Nucleus accumbens (tissue), 56 donors: ENCODE data around the gene PLA2G4C.

Source experiments
- DNase-seq, 56 donors: peaks; one replicate each; lab custom pipeline; 2025; lab: John Stamatoyannopoulos, UW

PLA2G4C gene

DNA sequence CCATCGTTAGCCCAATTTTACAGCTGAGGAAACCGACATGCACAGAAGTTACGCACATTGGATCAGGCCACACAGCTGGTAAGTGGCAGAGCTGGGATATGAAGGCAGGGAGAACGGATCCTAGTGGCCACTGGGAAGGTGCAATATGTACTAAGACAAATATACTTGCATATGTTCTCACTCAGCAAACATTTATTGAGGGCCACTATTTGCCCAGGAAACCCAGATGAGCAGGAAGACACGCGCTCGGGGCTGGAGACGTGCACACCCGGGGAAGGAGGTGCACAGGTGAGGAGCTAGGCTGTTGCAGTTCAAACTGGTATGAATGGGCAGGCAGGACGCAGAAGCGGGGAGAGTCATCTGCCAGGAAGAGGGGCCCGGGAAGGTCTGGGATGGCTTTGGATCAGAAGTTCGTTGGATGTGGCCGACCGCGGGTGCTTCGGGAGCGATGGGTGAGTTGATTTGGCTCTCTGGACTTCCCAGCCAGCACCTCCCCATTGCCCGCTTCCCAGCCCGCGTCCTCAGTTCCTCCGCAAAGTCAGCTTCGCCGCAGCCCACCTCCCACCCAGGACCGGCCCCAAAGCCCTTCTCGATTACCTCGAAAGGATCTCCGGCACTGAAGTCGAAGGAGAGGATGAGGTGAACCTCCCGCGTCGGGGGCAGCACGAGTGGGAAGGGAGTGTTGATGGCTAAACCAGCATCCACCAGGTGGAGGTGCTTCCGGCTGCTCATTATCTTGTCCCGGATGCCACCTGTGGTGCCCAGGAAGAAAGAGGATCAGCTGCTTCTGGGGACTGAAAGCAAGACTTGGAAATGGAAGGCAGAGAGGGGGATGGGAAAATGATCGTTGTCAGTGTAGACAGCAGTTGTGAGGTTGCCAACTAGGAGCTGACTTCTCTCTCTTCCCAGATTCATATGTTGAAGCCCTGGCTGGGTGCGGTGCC is 48.9 kb downstream of the PLA2G4C start:
- no peak for DNase-seq

GRCh38 chr19:48060381-48060780 is 50.2 kb downstream of the PLA2G4C start:
- DNase-seq = no peak

DNA sequence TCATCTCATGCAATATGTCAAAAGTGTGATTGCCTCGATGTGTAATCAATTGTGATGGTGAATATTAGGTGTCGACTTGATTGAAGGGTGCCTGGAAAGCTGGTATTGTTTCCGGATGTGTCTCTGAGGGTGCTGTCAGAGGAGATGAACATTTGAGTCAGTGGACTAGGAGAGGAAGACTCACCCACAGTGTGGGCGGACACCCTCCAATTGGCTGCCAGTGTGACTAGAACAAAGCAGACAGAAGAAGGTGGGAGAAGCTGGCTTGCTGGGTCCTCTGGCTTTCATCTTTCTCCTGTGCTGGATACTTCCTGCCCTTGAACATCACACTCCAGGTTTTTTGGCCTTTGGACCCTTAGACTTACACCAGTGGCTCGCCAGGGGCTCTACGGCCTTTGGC is 51.3 kb downstream of the PLA2G4C start:
- DNase-seq = peak in 27 of 56 donors; percentile 0 to 51 (median 7)

- no peak for DNase-seq
Observed at GRCh38 chr19:48053856-48054255, 56.8 kb downstream of the PLA2G4C start.

GRCh38 chr19:48053076-48053475 is 57.5 kb downstream of the PLA2G4C start:
- no peak for DNase-seq

DNA sequence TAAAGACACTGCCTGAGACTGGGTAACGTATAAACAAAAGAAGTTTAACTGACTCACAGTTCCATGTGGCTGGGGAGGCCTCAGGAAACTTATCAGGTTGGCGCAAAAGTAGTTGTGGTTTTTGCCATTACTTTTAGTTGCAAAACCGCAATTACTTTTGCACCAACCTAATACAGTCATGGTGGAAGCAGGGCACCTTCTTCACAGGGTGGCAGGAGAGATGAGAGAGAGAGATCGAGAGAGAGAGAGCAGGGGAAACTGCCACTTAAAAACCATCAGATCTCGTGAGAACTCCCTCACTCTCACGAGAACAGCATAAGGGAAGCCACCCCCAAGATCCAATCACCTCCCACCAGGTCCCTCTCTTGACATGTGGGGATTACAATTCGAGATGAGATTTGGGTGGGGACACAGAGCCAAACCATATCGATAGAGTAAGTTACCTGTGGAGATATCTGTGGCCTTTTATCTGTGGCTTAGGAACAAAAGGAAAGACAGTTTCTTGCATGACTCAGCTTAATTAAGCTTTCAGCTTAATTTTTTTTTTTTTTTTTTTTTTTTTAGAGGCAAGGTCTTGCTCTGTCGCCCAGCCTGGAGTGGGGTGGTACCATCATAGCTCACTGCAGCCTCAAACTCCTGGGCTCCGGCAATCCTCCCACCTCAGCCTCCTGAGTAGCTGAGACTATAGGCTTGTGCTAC is 59.1 kb downstream of the PLA2G4C start:
- no peak for DNase-seq

- DNase-seq = no peak
Observed at GRCh38 chr19:48044561-48044960, 66.1 kb downstream of the PLA2G4C start.

DNA sequence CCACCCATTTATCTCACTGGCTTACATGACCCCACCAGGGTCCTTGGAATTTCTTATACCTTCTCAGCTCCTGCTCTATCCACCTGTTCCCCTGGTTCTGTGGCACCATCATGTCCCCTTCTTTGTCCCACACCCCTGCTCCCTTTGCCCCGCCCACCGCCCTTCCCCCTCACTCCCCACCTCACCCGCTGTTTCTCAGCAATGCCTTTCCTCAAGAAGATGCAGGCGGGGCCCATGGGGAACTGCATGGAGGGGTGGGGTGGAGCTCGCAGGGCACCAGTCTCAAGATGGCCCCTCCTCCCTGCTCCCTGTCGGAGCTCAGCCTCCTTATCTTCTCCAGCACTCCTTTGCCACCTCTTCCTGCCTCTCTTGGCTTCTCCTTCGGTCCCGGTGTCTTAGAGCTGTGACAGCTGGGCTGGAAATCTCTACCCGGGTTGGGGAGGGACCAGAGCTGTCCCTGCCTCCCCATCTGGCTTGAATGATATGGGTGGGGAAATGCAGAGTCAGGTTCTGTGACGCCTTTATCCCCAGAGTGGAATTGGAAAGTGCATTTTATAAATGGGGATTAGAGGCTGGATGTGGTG is 66.8 kb downstream of the PLA2G4C start, which contains the start of gene CABP5:
TSS of gene CABP5 (minus strand) at position 405 of the 584 bp plus-strand sequence. CDS start at position 248, 157 bp downstream.
- no peak for DNase-seq

DNA sequence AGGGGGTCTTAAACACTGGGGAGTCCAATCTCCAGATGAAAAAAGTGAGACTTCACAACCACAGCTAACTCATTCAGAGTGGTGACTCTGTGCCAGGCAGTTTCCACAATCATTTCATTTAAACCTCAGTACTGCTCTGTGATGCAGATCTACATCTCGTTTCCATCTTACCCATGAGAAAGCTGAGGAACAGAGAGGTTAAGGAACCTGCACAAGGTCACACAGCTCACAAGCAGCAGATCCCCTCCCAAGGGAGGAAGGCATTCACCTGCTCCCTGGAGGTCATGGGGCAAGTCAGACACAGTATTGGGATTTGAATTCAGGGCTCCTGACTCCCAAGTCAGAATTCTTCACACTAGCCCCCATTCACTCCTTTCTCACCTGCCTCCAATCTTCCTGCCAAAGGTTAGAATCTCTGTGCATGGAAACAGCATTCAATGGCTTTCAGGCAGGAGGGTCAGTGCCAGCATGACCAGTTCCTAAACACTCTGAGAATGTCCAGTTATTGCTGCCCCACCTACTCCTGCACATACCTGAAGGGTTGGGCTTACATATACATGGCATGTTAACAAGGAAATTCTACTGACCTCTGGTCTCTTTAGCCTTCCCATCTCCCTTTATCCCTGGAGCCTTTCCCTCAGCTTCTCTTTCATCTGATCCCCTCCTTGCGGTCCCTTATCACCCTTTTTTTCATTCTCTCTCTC is 68.6 kb downstream of the PLA2G4C start:
- no peak for DNase-seq

DNA sequence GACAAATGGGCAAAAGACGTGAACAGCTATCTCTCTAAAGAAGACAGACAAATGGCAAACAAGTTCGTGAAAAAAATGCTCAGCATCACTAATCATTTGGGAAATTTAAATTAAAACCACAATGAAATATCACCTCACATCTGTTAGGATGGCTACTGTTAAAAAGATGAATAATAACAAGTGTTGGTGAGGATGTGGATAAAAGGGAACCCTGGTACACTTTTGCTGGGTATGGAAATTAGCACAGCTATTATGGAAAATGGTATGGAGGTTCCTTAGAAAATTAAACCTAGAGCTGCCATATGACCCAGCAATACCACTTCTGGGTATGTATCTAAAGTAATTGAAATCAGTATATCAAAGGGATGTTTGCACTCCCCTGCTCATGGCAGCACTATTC is 73.9 kb downstream of the PLA2G4C start:
- no peak for DNase-seq

DNA sequence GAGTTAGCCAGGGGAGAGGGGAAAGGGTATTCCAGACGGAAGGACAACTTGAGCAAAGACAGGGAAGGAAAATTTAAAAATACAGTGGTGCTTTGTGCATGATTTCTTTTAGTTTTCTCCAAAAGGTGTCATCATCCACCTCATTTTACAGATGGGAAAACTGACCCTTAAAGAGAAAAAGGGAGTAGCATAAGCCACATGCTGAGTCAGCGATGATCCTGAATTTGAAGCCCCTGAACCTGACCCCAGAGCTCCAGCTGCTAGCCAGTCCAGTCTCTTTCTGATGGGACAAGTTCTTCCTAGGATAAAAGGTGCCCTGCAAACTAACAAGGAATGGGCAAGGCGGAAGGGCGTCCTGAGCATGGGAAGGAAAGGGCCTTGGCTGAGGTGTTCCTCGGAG is 77.0 kb downstream of the PLA2G4C start:
- DNase-seq = no peak

GRCh38 chr19:48030073-48030472 is 80.5 kb downstream of the PLA2G4C start:
- no peak for DNase-seq

DNA sequence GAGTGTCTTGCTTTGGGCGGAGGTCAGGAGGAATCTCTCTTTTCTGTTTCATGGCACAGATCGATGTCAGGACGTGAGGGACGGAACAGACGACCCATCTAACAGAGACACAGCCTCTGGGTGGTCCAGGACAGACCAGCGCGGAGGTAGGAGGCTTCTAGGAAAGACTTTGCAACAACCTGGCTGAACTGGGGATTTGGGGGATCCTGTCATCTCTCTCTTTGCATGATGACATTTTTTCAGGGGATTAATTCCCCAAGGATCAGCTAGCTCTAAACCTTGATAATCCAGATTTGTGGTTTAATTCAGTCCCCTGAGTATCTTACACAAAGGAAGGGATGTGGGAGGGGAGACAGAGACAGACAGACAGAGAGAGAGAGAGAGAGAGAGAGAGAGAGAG is 81.2 kb downstream of the PLA2G4C start:
- DNase-seq = no peak

GRCh38 chr19:48025480-48025879 is 85.1 kb downstream of the PLA2G4C start:
- DNase-seq = no peak

- no peak for DNase-seq
Observed at GRCh38 chr19:48023518-48023917, 87.1 kb downstream of the PLA2G4C start.

DNA sequence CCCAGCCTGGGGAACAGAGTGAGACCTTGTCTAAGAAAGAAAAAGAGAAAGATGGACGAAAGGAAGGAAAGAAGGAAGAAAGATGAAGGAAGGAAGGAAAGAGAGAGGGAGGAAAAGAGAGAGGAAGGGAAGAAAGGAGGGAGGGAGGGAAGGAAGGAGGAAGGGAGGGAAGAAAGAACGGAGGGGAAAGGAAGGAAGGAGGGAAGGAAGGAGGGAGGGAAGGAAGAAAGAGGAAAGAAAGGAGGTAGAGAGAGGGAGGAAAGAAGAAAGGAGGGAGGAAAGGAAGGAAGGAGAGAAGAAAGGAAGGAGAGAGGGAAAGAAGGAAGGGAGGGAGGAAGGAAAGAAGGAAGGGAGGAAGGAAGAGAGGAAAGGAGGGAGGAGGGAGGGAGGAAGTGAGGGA is 87.6 kb downstream of the PLA2G4C start:
- DNase-seq = no peak

GRCh38 chr19:48020686-48021085 is 89.9 kb downstream of the PLA2G4C start:
- DNase-seq = no peak

GRCh38 chr19:48010932-48011758 is 99.5 kb downstream of the PLA2G4C start:
- DNase-seq = no peak

- DNase-seq = no peak
Observed at GRCh38 chr19:48006762-48007161, 103.9 kb downstream of the PLA2G4C start.

DNA sequence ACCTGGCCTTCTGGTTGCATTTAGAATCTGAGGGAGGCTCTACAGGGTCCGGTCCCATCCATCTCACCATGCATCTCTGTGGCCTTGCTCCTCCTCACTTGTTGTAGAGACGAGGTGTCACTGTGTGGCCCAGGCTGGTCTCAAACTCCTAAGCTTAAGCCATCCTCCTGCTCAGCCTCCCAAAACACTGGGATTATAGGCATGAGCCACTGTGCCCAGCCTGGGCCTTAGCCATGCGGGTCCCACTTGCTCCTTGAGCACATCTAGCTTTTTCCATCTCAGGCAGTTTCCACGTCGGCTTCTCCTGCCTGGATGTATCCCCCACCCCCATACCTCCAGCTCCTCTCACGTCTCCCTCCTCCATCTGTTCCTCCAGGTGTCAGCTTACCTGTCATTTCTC is 106.4 kb downstream of the PLA2G4C start:
- no peak for DNase-seq
